ENCODE measurements around the gene PLXDC1.

The PLXDC1 gene

DNA sequence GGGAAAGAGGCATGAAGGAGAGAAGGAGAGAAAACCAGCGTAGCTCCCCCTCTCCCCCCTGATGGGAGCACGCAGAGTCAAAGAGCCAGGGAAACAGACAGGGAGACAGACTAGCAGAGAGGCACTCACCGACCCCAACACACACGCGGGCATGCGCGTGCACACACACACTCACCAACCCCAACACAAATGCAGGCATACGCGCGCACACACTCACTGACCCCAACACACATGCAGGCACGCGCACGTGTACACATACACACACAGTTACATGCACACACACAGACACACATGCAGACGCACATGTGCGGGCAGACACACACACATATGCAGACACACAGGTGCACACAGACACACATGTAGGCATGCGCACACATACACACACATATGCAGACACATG is 41.5 kb upstream of the PLXDC1 start:
- Histone ChIP-seq H3K4me1 (ENCODE audit: control insufficient read depth, insufficient read depth, low read length) (peaks cover 19% of the 10 kb centered on the region; the same call in 1 of the 2 replicates), H3K4me3 (ENCODE audit: low read depth, low read length) (no peak overlapping the region), H3K36me3 (ENCODE audit: control insufficient read depth in 2 of 2, insufficient read depth in 1 of 2, low read length in 2 of 2) (peaks cover 31 to 48% of the 10 kb centered on the region in 2 experiments), H3K9me3 (ENCODE audit: control insufficient read depth, insufficient read depth, low read depth, low read length) (no peaks in the 10 kb centered on the region), H3K27ac (ENCODE audit: extremely low read depth, low read depth, low read length) (no peak overlapping the region)
- CTCF ChIA-PET: interaction anchor here (0.8 to 1.5 kb wide), 2 partner anchors 28 to 53 kb away, joined by 4 to 8 read pairs; no protein-coding TSS in a partner anchor
- TF ChIP-seq, protein P1, sequence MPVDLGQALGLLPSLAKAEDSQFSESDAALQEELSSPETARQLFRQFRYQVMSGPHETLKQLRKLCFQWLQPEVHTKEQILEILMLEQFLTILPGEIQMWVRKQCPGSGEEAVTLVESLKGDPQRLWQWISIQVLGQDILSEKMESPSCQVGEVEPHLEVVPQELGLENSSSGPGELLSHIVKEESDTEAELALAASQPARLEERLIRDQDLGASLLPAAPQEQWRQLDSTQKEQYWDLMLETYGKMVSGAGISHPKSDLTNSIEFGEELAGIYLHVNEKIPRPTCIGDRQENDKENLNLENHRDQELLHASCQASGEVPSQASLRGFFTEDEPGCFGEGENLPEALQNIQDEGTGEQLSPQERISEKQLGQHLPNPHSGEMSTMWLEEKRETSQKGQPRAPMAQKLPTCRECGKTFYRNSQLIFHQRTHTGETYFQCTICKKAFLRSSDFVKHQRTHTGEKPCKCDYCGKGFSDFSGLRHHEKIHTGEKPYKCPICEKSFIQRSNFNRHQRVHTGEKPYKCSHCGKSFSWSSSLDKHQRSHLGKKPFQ (tag by site-specific recombination; IDR thresholded peaks at IDR 0.05): no peak
- TF ChIP-seq ZNF610 (tag by site-specific recombination; IDR thresholded peaks at IDR 0.05; ENCODE audit: borderline replicate concordance) (no peak), ZNF48 (tag by site-specific recombination; IDR thresholded peaks at IDR 0.05) (no peak), ZNF302 (tag by site-specific recombination; IDR thresholded peaks at IDR 0.05; ENCODE audit: low read depth) (no peak), ZNF221 (tag by site-specific recombination; IDR thresholded peaks at IDR 0.05; ENCODE audit: borderline replicate concordance) (no peak), ZNF830 (tag by site-specific recombination; IDR thresholded peaks at IDR 0.05; ENCODE audit: low read depth) (no peak), ZNF473 (tag by site-specific recombination; IDR thresholded peaks at IDR 0.05) (no peak), TRIM28 (IDR thresholded peaks at IDR 0.05; ENCODE audit: borderline replicate concordance, low read length) (no peak), GLIS1 (tag by site-specific recombination; IDR thresholded peaks at IDR 0.05) (no peak), ZNF521 (tag by site-specific recombination; IDR thresholded peaks at IDR 0.05) (no peak), ZNF239 (tag by site-specific recombination; IDR thresholded peaks at IDR 0.05) (no peak), YY2 (tag by site-specific recombination; IDR thresholded peaks at IDR 0.05) (no peak), ZSCAN16 (tag by site-specific recombination; IDR thresholded peaks at IDR 0.05) (no peak)
- TF ChIP-seq, protein P2, sequence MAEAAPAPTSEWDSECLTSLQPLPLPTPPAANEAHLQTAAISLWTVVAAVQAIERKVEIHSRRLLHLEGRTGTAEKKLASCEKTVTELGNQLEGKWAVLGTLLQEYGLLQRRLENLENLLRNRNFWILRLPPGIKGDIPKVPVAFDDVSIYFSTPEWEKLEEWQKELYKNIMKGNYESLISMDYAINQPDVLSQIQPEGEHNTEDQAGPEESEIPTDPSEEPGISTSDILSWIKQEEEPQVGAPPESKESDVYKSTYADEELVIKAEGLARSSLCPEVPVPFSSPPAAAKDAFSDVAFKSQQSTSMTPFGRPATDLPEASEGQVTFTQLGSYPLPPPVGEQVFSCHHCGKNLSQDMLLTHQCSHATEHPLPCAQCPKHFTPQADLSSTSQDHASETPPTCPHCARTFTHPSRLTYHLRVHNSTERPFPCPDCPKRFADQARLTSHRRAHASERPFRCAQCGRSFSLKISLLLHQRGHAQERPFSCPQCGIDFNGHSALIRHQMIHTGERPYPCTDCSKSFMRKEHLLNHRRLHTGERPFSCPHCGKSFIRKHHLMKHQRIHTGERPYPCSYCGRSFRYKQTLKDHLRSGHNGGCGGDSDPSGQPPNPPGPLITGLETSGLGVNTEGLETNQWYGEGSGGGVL (tag by site-specific recombination; IDR thresholded peaks at IDR 0.05): no peak
- TF ChIP-seq, protein P3, sequence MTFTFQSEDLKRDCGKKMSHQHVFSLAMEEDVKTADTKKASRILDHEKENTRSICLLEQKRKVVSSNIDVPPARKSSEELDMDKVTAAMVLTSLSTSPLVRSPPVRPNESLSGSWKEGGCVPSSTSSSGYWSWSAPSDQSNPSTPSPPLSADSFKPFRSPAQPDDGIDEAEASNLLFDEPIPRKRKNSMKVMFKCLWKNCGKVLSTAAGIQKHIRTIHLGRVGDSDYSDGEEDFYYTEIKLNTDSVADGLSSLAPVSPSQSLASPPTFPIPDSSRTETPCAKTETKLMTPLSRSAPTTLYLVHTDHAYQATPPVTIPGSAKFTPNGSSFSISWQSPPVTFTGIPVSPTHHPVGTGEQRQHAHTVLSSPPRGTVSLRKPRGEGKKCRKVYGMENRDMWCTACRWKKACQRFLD (tag by site-specific recombination; IDR thresholded peaks at IDR 0.05): no peak
- POLR2A ChIA-PET: no interaction called here

DNA sequence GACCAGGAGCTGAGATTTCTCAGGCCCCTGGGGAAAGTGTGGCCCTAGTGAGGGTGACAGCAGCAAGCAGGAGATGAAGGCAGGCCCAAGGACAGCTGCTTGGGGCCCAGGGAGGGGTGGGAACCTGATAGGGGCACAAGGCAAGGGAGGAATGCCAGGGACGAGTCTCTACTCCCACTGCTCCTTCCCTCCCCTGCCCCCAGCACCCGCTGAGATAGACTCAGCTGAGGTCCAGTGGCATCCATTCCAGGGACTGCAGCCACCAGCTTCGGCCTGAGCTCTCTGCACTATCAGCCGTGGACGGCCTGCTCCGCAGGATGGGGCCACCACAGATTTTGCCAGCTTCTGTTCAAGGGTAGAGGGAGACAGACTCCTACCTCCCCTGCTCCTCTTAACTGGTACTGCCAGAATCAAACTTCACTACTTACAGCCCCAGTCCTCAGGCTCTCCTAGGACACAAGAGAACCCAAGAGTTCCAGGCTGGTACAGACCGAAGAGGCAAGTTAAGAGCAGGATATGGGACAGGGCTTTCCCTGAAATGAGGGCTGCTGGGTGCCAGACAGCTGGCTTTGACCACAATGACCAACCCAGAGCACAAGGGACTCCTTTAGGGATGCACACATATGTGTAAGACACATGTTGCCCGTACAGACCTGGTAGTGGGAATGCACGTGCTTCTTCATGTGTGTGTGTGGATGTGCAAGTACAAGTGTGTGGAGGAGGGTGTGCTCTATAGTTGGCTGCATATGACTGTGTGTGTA is 40.5 kb upstream of the PLXDC1 start:
- Histone ChIP-seq H3K36me3 (ENCODE audit: control insufficient read depth in 2 of 2, insufficient read depth in 1 of 2, low read length in 2 of 2) (peaks cover 39 to 58% of the 10 kb centered on the region in 2 experiments), H3K4me3 (ENCODE audit: low read depth, low read length) (no peak overlapping the region), H3K4me1 (ENCODE audit: control insufficient read depth, insufficient read depth, low read length) (peaks cover 19% of the 10 kb centered on the region; the same call in 1 of the 2 replicates), H3K27ac (ENCODE audit: extremely low read depth, low read depth, low read length) (no peak overlapping the region), H3K9me3 (ENCODE audit: control insufficient read depth, insufficient read depth, low read depth, low read length) (no peaks in the 10 kb centered on the region)
- CTCF ChIA-PET: interaction anchor here (0.8 to 2.1 kb wide), 5 partner anchors 17 to 209 kb away, joined by 4 to 15 read pairs (median 4); no protein-coding TSS in a partner anchor
- TF ChIP-seq ZNF510 (tag by site-specific recombination; IDR thresholded peaks at IDR 0.05; ENCODE audit: insufficient replicate concordance) (no peak), ZNF544 (tag by site-specific recombination; IDR thresholded peaks at IDR 0.05) (no peak), ZFP69B (tag by site-specific recombination; IDR thresholded peaks at IDR 0.05) (no peak), ZNF785 (tag by site-specific recombination; IDR thresholded peaks at IDR 0.05) (no peak), ZNF16 (tag by site-specific recombination; IDR thresholded peaks at IDR 0.05; ENCODE audit: low read depth) (no peak), ZNF501 (tag by site-specific recombination; IDR thresholded peaks at IDR 0.05) (no peak), ZNF341 (tag by site-specific recombination; IDR thresholded peaks at IDR 0.05; ENCODE audit: low read depth) (peak; percentile 59)
- TF ChIP-seq, protein P4, sequence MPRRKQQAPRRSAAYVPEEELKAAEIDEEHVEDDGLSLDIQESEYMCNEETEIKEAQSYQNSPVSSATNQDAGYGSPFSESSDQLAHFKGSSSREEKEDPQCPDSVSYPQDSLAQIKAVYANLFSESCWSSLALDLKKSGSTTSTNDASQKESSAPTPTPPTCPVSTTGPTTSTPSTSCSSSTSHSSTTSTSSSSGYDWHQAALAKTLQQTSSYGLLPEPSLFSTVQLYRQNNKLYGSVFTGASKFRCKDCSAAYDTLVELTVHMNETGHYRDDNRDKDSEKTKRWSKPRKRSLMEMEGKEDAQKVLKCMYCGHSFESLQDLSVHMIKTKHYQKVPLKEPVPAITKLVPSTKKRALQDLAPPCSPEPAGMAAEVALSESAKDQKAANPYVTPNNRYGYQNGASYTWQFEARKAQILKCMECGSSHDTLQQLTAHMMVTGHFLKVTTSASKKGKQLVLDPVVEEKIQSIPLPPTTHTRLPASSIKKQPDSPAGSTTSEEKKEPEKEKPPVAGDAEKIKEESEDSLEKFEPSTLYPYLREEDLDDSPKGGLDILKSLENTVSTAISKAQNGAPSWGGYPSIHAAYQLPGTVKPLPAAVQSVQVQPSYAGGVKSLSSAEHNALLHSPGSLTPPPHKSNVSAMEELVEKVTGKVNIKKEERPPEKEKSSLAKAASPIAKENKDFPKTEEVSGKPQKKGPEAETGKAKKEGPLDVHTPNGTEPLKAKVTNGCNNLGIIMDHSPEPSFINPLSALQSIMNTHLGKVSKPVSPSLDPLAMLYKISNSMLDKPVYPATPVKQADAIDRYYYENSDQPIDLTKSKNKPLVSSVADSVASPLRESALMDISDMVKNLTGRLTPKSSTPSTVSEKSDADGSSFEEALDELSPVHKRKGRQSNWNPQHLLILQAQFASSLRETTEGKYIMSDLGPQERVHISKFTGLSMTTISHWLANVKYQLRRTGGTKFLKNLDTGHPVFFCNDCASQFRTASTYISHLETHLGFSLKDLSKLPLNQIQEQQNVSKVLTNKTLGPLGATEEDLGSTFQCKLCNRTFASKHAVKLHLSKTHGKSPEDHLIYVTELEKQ (tag by site-specific recombination; IDR thresholded peaks at IDR 0.05; ENCODE audit: borderline replicate concordance): no peak
- POLR2A ChIA-PET: no interaction called here
